ENCODE measurements around the gene MEMO1. TPM values are rescaled to one million over a fixed set of nuclear protein-coding genes. Genes with fewer than 3 reads are reported as not detected.

The MEMO1 gene
- total and polyA plus RNA-seq, 8 donors = 10.5 to 20.4 (median 16.3) TPM

DNA sequence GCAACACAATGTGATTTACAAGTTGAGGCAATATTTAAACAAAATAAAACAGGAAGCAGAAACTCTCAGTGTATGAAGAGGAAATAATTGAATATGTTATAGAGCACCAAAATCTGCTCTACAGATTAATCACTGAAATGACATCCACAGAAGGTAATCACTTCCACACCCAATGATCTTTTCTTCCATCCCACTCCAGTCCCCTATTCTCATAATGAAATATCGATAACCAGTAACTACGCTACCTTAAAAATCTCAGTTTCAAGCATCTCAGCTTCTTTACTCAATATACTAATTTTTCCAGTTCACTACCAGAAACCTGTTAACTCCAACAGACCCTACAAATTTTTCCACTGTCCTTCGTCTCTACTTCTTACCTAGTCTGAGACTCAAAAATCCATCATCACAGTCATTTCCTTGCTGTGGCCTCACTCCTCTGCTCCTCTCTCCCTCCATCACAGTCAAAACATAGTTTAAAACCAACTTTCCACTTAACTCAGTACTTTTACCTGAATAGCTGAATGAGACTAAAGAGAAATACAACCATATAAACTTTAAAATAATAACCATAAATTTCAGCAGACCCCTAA lies 67.1 kb downstream of the MEMO1 start:
- DNase-seq (no peak), ATAC-seq (no peak), FAIRE-seq (no peak)
- no peak overlapping the region for H3K27ac ChIP-seq
- TF ChIP-seq, protein P1, sequence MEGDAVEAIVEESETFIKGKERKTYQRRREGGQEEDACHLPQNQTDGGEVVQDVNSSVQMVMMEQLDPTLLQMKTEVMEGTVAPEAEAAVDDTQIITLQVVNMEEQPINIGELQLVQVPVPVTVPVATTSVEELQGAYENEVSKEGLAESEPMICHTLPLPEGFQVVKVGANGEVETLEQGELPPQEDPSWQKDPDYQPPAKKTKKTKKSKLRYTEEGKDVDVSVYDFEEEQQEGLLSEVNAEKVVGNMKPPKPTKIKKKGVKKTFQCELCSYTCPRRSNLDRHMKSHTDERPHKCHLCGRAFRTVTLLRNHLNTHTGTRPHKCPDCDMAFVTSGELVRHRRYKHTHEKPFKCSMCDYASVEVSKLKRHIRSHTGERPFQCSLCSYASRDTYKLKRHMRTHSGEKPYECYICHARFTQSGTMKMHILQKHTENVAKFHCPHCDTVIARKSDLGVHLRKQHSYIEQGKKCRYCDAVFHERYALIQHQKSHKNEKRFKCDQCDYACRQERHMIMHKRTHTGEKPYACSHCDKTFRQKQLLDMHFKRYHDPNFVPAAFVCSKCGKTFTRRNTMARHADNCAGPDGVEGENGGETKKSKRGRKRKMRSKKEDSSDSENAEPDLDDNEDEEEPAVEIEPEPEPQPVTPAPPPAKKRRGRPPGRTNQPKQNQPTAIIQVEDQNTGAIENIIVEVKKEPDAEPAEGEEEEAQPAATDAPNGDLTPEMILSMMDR (IDR thresholded peaks at IDR 0.05) = no peak
- H3K36me3 ChIP-seq = no peaks in the 10 kb centered on the region
- intact Hi-C loops (cut with DNase I) = no loop called here
- H3K9me3 ChIP-seq = no peaks in the 10 kb centered on the region
- H3K27me3 ChIP-seq = no peaks in the 10 kb centered on the region
- WGBS, 2 donors = 96 to 97% methylated on average over 3 of the region's 3 CpGs
- no peak overlapping the region for H3K4me3 ChIP-seq
- no peaks in the 10 kb centered on the region for H3K4me1 ChIP-seq

DNA sequence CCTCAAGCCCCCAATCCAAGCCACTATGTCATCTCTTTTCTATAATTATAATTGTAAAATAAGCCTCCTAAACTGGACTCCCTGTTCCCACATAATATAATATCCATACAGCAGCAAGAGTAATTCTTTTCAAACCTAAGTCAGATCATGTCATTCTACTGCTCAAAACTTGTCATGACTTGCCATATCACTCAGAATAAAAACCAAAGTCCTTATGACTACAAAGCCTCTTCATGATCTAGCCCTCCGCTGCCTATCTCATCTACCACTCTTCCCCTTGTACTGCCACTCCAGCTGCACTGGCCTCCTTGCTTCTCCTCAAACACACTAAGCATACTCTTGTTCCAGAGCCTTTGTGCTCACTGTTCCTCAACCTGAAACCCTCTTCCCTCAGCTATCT lies 69.9 kb downstream of the MEMO1 start:
- WGBS, 2 donors = 97 to 98% methylated on average over 1 of the region's 1 CpG
- Histone ChIP-seq H3K4me1 (no peaks in the 10 kb centered on the region), H3K27ac (no peak overlapping the region), H3K4me3 (no peak overlapping the region), H3K9me3 (no peaks in the 10 kb centered on the region), H3K36me3 (no peaks in the 10 kb centered on the region), H3K27me3 (no peaks in the 10 kb centered on the region)
- no peak for DNase-seq
- no peak for ATAC-seq
- intact Hi-C loops (cut with DNase I) = no loop called here
- FAIRE-seq = no peak
- TF ChIP-seq, protein P1 (IDR thresholded peaks at IDR 0.05) = no peak

- Histone ChIP-seq H3K27me3 (no peaks in the 10 kb centered on the region), H3K36me3 (no peaks in the 10 kb centered on the region), H3K4me1 (no peaks in the 10 kb centered on the region), H3K27ac (no peak overlapping the region), H3K9me3 (no peaks in the 10 kb centered on the region), H3K4me3 (no peak overlapping the region)
- TF ChIP-seq, protein P1 (IDR thresholded peaks at IDR 0.05) = no peak
- no peak for FAIRE-seq
- no peak for DNase-seq
- intact Hi-C loops (cut with DNase I) = no loop called here
- WGBS, 2 donors = 89% methylated on average over 3 of the region's 3 CpGs
- ATAC-seq = no peak
Measured at GRCh38 chr2:31937741-31938140, 73.1 kb downstream of the MEMO1 start.

- ATAC-seq = no peak
Measured at GRCh38 chr2:31935370-31935769, 75.4 kb downstream of the MEMO1 start.

DNA sequence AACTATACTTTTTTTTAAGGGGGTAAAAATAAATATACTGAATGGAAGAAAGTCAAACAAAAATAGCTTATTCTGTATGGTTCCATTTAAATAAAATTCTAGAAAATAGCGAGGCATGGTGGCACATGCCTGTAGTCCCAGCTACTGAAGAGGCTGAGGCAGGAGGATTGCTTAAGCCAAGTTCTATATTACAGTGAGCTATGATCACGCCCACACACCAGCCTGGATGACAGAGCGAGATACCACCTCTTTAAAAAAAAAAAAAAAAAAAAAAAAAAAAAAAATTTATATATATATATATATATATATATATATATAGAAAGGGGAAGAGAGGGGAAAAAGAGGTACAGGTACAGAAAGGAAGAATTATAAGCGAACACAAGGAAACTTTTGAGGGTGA lies 77.7 kb downstream of the MEMO1 start:
- intact Hi-C loops (cut with DNase I) = no loop called here
- ATAC-seq (no peak), FAIRE-seq (no peak), DNase-seq (no peak)
- Histone ChIP-seq H3K36me3 (no peaks in the 10 kb centered on the region), H3K9me3 (no peaks in the 10 kb centered on the region), H3K4me1 (no peaks in the 10 kb centered on the region), H3K4me3 (no peak overlapping the region), H3K27ac (no peak overlapping the region), H3K27me3 (no peaks in the 10 kb centered on the region)
- 97 to 98% methylated on average over 4 of the region's 4 CpGs for WGBS, 2 donors
- TF ChIP-seq, protein P1 (IDR thresholded peaks at IDR 0.05) = no peak

More at GRCh38 chr2:31935370-31935769, 75.4 kb downstream of the MEMO1 start:
- FAIRE-seq (no peak), DNase-seq (no peak)
- 88% methylated on average over 4 of the region's 4 CpGs for WGBS, 2 donors
- Histone ChIP-seq H3K9me3 (no peaks in the 10 kb centered on the region), H3K27me3 (no peaks in the 10 kb centered on the region), H3K4me3 (no peak overlapping the region), H3K27ac (no peak overlapping the region), H3K36me3 (no peaks in the 10 kb centered on the region), H3K4me1 (no peaks in the 10 kb centered on the region)
- TF ChIP-seq, protein P1 (IDR thresholded peaks at IDR 0.05) = no peak
- intact Hi-C loops (cut with DNase I) = no loop called here
